NCI-H460 (cell line): ENCODE data around the gene TNMD. TPM values are rescaled to one million over a fixed set of nuclear protein-coding genes. Genes with fewer than 3 reads are reported as not detected.
A peak's percentile ranks its signal among the peaks of the same experiment; 100 is the strongest.

Experiments
- DNase-seq: peaks from one replicate; pipeline ENCODE4 v3.0.0-alpha.2; 2016; ENCODE audit warnings: low read depth; ENCODE audit errors: extremely low read depth
- total RNA-seq: library from RNA; depleted of rRNA; stranded (reverse); fragments of >200 nt; shearing (Covaris generic); gene quantifications from 2 replicates; pipeline ENCODE4 v1.2.3, GENCODE V29; 2014; rRNA removed

TNMD gene
- total RNA-seq, 1 experiment from 2014 or later, result not detected

- DNase-seq, result peak; percentile 74
These were observed 59.5 kb downstream of the TNMD start, which contains the start of gene SRPX2 for GRCh38 chrX:100643956-100644860. TSS of gene SRPX2 (plus strand) at chrX:100644199. CDS start at chrX:100646323, 2,124 bp downstream.

DNA sequence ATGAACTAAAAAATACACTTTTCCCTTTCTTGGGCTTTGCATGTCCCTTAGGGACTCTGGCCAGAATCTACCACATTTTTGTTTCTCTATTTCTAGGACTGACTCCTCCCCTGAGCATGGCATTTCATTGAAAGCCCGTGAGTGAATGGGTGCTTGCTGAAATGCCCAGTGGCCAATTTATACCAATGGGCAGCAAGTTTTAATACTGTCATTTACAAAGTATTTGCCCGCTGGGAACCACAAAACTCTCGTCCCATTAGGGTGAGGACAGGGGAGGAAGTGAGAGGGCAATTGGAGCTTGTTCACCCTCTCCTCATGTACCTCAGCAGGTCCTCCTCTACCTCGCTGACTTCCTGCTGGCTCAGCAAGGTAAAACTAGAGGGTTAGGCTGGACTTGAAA is 60.4 kb downstream of the TNMD start:
- DNase-seq, result no peak

DNA sequence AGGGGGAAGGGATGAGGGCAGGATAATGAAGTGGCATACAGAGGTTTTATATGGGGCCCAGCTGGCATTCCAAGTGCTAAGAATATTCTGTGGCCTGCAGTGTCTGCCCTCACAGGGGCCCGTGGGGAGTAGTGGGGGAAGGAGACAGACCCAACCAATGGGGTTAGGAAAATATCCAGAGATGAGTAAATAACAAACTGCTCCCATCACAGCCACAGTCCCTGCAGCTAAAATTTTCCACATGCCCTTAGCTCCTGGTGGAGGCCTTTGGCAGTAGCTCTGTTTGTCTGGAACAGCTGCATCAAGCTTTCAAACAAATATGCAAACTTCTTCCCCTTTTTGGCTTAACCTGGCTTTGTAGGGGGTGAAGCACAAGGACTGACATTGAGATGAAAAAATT is 62.4 kb downstream of the TNMD start:
- DNase-seq, result no peak

- DNase-seq, result no peak
These were observed 63.0 kb downstream of the TNMD start for GRCh38 chrX:100647739-100648138.

DNA sequence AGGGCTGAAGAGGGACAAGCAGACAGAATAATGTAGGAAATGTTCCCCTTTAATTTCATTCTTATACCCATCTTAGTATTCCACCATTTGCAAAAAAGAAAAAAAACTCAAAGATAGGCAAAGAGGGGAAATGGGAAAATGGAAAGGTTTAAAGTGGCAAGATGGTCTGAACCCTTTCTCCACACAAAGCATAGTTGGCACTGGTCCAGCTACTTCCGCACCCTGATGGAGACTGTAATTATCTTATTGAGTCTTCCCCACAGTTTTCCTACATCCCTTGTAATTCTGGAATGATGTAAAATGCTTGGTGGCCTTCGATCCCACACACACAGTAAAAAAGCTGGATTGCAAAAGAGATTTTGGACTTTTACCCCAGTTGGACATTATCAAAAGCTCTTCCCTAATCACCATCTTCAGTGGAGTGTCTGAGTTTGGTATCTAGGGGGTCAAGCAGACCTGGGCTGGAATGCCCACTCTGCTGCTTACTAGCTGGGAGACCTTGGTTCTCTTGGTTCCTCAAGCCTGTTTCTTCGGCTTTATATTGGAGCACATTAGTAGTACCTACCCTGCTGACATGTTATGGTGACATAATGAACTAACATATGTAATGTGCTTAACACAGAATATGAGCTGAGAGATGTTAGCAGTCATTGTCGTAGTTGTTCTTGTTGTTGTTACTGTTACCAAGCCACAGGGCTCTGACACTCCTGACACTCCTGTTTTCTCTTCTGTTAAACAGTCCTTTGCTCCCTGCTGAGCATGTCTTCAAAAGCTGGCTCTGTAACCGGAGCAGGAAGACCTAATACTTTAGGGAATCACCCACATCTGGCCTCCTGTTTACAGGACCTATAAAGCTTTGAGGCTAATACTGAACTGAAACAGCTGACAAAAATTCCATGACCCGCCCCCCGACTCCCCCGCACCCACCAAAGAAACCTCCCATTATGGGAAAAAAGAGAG is 64.0 kb downstream of the TNMD start:
- no peak for DNase-seq

Other genes starting within 250 kb of the TNMD start
- gene PCDH19, start 174.7 kb upstream of the TNMD start, total RNA-seq, result 0.05 and 0.06 TPM in 2 replicates
- 35.3 and 40.8 TPM in 2 replicates for gene TSPAN6, start 51.9 kb downstream of the TNMD start, total RNA-seq
- 34.8 and 39.8 TPM in 2 replicates for gene SRPX2, start 59.3 kb downstream of the TNMD start, total RNA-seq
- gene SYTL4, start 147.2 kb downstream of the TNMD start, total RNA-seq, result 7.4 and 9.7 TPM in 2 replicates
- gene CSTF2, start 235.5 kb downstream of the TNMD start, total RNA-seq, result 60.9 and 77.2 TPM in 2 replicates